Measurements from ENCODE around the gene CELF2. TPM values are rescaled to one million over a fixed set of nuclear protein-coding genes. Genes with fewer than 3 reads are reported as not detected.

Gene CELF2
- total RNA-seq, 4 donors from 2014 or later: 120 to 185 (median 154) TPM

DNA sequence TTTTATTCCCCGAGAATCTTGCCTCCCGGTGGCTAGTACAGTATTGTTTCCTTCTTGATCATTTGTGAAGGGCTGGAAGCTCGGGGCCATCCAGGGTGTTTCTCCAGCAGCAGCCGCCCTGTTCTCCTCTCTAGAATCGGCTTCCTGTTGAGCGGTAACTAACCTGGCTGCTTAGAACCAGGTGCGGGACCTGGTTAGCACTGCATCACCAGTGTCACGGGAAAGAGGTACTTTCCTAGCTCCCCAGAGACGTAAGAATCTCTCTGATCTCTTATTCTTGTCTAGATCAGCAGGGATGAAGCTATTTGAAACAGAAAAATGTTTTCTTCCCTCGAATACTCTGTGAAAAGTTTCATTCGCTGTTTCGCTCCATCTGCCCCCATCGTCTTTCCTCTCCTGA lies 239.2 kb downstream of the CELF2 start:
- TF ChIP-seq, protein P1, sequence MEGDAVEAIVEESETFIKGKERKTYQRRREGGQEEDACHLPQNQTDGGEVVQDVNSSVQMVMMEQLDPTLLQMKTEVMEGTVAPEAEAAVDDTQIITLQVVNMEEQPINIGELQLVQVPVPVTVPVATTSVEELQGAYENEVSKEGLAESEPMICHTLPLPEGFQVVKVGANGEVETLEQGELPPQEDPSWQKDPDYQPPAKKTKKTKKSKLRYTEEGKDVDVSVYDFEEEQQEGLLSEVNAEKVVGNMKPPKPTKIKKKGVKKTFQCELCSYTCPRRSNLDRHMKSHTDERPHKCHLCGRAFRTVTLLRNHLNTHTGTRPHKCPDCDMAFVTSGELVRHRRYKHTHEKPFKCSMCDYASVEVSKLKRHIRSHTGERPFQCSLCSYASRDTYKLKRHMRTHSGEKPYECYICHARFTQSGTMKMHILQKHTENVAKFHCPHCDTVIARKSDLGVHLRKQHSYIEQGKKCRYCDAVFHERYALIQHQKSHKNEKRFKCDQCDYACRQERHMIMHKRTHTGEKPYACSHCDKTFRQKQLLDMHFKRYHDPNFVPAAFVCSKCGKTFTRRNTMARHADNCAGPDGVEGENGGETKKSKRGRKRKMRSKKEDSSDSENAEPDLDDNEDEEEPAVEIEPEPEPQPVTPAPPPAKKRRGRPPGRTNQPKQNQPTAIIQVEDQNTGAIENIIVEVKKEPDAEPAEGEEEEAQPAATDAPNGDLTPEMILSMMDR (IDR thresholded peaks at IDR 0.05; ENCODE audit: low read depth): no peak

DNA sequence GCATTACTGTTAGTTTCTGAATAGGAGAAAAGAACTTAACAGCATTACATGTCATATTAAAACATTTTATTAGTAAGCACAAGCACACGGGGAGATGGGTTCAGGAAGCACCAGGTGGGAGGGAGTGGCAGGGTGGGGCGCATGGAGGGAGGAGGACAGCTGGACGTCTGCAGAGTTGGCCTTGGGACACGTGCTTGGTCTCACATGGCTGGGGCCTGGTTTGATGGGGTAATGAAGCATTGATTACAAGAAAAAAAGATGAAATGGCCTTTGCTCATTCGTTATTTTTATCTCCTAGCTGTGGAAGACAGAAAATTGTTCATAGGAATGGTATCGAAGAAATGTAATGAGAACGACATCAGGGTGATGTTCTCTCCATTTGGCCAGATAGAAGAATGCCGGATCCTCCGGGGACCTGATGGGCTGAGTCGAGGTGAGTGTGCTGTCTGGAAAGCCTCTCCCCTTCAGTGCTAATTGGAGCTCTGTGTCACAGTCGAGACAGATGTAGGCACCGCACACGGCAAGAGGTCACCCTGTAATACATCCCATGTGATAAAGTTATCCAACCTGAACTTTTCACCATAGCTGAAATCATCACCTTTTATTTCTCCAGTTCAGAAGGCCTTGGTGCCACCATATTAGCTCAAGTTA lies 239.9 kb downstream of the CELF2 start:
- TF ChIP-seq, protein P1 (IDR thresholded peaks at IDR 0.05; ENCODE audit: low read depth): no peak

DNA sequence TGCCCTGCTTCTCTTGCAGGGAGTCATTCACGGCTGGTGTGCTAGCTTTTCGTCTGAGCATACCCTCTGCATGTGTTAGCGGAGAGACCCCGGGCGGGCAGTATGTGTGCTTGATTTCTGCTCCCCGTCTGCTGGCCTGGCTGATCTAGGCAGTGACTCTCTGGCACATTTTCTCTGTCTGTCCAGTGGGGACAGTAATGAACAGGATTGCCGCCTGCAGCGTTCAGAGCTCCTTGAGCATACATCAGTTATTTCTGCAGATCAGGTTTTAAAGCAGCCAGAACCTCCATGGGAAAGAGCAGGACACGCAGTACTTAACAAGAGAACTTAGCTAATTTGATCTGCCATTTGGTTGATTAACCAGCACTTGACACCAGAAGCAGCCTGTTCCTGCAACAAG lies 242.5 kb downstream of the CELF2 start:
- TF ChIP-seq, protein P1 (IDR thresholded peaks at IDR 0.05; ENCODE audit: low read depth): no peak

DNA sequence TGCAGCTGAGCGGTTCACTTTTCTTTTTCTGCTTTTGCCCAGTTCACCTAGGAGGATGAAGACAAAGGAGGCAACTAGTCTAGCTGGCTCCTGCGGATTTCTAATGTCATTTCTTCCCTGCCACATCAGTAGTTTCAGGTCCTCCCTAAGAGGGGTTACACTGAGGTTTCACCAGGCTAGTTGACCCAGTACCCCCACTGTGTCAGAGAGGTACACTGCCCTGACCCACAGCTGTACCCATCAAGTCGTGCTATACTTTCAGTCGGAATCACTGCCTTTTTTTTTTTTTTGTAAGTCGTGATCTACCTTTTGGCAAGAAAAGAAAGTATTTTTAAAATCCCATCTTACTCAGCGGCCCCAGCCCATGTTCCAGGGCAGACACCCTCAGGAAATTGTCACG lies 243.5 kb downstream of the CELF2 start:
- TF ChIP-seq, protein P1 (IDR thresholded peaks at IDR 0.05; ENCODE audit: low read depth): no peak

DNA sequence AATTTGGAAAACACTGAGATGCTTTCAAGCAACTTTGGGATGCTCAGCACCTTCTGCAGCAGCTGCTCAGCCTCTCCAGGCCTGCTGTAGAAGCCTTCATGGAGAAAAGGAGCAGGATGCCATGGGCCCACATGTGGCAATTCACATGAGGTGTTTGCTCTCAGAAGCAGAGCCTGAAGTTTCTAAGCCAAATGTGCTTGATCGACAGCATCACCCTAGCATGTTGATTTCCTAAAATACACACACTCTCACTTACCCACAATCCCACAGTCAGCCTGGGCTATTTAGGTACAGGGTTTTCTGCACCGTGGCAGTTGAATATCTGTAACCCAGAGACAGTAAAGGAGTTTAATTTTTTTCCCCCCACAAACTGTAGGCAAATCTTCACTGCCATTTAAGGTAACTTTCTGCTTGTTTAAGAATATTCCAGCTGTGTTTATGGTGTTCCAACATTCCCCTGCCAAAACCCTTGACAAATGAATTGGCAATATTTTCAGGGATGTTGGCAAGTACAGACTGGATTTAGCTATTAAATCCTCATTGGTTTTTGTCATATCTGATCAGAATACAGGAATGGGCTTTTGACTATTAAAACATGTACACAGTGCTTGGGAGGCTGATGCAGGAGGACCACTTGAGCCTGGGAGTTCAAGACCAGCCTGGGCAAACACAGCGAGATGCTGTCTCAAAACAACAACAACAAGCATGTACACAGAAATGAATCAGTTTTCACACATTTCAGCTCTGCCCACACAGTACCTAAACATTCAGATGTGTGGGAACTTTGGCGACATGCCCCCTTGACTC lies 244.2 kb downstream of the CELF2 start:
- TF ChIP-seq, protein P1 (IDR thresholded peaks at IDR 0.05; ENCODE audit: low read depth): no peak

DNA sequence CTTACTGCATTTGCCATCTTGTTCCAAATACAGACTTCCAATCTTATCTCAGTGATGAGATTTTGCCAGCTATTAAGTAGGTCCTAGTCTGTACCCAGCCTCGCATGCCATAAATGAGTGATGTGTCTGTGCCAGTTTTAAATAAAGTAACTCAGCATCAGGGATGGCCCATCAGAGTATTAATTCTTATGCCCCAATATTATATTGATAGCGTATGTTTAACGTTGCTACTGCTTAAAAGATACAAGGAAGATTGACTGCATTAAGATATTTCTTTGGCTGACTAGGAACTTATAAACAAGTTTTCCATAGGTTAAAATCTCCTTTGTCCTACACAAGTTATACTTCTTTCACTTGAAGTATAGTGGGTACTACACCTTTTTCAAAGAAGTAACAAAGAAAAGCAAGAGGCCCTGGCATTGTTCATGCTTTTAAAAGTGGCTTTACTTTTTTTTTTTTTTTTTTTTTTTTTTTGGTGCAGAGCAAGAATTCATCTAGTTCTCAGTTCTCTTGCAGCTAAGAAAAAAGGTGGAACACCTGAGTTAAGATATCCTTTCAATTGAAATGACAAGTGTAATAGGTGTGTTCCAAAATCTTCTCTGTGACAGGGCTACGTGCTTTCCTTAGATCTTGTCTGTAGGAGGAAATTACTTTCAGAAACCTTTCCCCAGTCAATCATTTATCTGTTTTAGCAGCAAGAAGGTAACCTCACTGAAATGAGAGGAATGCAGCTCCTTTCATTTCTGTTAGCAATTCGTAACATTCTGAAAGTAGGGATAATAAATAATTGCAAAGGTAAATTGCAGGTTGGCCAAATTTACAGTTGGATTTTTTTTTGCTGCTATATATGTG lies 245.0 kb downstream of the CELF2 start:
- TF ChIP-seq, protein P1 (IDR thresholded peaks at IDR 0.05; ENCODE audit: low read depth): no peak

DNA sequence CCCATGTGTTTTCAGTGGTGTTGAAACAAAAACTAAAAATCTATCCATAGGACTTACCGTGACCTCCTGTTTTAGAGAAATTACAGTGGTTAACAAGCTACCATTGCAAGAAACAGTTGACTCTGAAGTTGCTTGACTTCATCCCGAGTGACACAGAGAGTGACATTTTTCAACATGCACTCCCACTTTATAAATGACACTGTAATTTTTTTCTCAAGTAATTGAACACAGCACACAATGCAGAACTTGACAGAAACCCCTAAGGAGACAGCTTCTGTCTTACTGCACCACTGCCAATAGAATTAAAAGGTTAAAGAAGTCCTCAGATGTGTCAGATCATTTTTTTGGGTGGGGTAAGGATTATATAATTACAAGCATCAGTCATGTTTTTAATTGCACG lies 246.1 kb downstream of the CELF2 start:
- TF ChIP-seq, protein P1 (IDR thresholded peaks at IDR 0.05; ENCODE audit: low read depth): no peak

Data from subcutaneous adipose tissue (tissue), 4 donors.